H1 (cell line): ENCODE data around the gene ZNF200. TPM values are rescaled to one million over a fixed set of nuclear protein-coding genes. Genes with fewer than 3 reads are reported as not detected.

Experiments used
- ASH2L ChIP-seq: fragments of 200-600, 300-600 bp; sonication (generic); IDR thresholded peaks from one replicate; pipeline ENCODE4 v1.7.1; 2017; ENCODE audit warnings: low read length
- JUND ChIP-seq: IDR thresholded peaks from 2 replicates; pipeline ENCODE4 v1.6.1; 2011; ENCODE audit warnings: mild to moderate bottlenecking, improper control_type of control experiment, low read length
- KDM5A ChIP-seq: fragments of 200-600 bp; IDR thresholded peaks from 2 replicates; pipeline ENCODE4 v1.7.1; 2012; ENCODE audit warnings: mild to moderate bottlenecking, low read length, inconsistent platforms, mixed read lengths
- MAFK ChIP-seq: IDR thresholded peaks from 2 replicates; pipeline ENCODE4 v1.6.1; 2012; ENCODE audit warnings: low read depth, mild to moderate bottlenecking, improper control_type of control experiment, low read length
- POU5F1 ChIP-seq: IDR thresholded peaks from 2 replicates; pipeline ENCODE4 v1.6.1; 2011; ENCODE audit warnings: low read depth, mild to moderate bottlenecking, low read length, moderate library complexity
- RFX5 ChIP-seq: IDR thresholded peaks from 2 replicates; pipeline ENCODE4 v1.6.1; 2011; ENCODE audit warnings: low read depth, low read length, improper control_type of control experiment, borderline replicate concordance
- polyA plus RNA-seq, 7 experiments: library from polyadenylated mRNA; depleted of rRNA in 3 of 7; stranded (reverse) in 5 of 7; unstranded in 2 of 7; fragments of >200 nt in 5 of 7; fragments of 200-250 nt in 2 of 7; gene quantifications; 1 replicate in 5 of 7; 2 replicates in 1 of 7; 4 replicates in 1 of 7; pipeline versions ENCODE4 v1.2.1 to v1.2.3, GENCODE V29; 2011 to 2013; ENCODE audit warnings: missing spikeins in 2 of 7, mixed read lengths in 2 of 7
- total RNA-seq: library from RNA; stranded (reverse); fragmentation: NEBNext Ultra II Directional; extraction: Animal tissue kit (Norgen Biotek cat#: 25700); gene quantifications from 2 replicates; pipeline ENCODE4 v1.2.1, GENCODE V29; 2021
- TF ChIP-seq, protein P1 (sequence below): fragments of 300-600 bp; sonication (generic); IDR thresholded peaks from 2 replicates; pipeline ENCODE4 v1.7.1; 2012; ENCODE audit warnings: low read length, moderate library complexity, mild to moderate bottlenecking, inconsistent platforms; ENCODE audit not compliant: insufficient replicate concordance
- TF ChIP-seq, protein P2 (sequence below): IDR thresholded peaks from 2 replicates; pipeline ENCODE4 v1.6.1; 2012; ENCODE audit warnings: inconsistent platforms

The ZNF200 gene
- total and polyA plus RNA-seq, 2 of the 8 experiments (the other 6 are each of a cell fraction or from before 2014, with no cell fraction given): 2.7 to 9.9 TPM

DNA sequence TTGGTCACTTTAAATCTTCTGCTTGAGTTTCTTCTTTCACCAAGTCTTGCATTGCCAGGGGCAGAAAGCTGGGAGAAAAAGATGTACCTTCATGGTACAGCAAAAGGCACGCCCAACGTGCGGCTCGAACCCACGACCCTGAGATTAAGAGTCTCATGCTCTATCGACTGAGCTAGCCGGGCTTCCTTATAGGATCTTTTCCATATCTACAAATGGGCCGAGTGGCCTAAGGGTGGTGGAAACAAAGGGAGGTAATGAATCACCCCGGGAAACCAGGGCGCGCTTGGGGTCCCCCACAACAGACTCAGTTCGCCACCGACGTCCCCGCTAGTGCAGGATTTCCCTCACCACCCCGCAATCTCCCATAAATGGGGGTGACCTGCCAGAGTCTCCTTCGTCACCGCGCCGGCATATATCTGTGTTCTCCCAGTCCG, 54.5 kb downstream of the ZNF200 start (continued):
- TF ChIP-seq, protein P1, sequence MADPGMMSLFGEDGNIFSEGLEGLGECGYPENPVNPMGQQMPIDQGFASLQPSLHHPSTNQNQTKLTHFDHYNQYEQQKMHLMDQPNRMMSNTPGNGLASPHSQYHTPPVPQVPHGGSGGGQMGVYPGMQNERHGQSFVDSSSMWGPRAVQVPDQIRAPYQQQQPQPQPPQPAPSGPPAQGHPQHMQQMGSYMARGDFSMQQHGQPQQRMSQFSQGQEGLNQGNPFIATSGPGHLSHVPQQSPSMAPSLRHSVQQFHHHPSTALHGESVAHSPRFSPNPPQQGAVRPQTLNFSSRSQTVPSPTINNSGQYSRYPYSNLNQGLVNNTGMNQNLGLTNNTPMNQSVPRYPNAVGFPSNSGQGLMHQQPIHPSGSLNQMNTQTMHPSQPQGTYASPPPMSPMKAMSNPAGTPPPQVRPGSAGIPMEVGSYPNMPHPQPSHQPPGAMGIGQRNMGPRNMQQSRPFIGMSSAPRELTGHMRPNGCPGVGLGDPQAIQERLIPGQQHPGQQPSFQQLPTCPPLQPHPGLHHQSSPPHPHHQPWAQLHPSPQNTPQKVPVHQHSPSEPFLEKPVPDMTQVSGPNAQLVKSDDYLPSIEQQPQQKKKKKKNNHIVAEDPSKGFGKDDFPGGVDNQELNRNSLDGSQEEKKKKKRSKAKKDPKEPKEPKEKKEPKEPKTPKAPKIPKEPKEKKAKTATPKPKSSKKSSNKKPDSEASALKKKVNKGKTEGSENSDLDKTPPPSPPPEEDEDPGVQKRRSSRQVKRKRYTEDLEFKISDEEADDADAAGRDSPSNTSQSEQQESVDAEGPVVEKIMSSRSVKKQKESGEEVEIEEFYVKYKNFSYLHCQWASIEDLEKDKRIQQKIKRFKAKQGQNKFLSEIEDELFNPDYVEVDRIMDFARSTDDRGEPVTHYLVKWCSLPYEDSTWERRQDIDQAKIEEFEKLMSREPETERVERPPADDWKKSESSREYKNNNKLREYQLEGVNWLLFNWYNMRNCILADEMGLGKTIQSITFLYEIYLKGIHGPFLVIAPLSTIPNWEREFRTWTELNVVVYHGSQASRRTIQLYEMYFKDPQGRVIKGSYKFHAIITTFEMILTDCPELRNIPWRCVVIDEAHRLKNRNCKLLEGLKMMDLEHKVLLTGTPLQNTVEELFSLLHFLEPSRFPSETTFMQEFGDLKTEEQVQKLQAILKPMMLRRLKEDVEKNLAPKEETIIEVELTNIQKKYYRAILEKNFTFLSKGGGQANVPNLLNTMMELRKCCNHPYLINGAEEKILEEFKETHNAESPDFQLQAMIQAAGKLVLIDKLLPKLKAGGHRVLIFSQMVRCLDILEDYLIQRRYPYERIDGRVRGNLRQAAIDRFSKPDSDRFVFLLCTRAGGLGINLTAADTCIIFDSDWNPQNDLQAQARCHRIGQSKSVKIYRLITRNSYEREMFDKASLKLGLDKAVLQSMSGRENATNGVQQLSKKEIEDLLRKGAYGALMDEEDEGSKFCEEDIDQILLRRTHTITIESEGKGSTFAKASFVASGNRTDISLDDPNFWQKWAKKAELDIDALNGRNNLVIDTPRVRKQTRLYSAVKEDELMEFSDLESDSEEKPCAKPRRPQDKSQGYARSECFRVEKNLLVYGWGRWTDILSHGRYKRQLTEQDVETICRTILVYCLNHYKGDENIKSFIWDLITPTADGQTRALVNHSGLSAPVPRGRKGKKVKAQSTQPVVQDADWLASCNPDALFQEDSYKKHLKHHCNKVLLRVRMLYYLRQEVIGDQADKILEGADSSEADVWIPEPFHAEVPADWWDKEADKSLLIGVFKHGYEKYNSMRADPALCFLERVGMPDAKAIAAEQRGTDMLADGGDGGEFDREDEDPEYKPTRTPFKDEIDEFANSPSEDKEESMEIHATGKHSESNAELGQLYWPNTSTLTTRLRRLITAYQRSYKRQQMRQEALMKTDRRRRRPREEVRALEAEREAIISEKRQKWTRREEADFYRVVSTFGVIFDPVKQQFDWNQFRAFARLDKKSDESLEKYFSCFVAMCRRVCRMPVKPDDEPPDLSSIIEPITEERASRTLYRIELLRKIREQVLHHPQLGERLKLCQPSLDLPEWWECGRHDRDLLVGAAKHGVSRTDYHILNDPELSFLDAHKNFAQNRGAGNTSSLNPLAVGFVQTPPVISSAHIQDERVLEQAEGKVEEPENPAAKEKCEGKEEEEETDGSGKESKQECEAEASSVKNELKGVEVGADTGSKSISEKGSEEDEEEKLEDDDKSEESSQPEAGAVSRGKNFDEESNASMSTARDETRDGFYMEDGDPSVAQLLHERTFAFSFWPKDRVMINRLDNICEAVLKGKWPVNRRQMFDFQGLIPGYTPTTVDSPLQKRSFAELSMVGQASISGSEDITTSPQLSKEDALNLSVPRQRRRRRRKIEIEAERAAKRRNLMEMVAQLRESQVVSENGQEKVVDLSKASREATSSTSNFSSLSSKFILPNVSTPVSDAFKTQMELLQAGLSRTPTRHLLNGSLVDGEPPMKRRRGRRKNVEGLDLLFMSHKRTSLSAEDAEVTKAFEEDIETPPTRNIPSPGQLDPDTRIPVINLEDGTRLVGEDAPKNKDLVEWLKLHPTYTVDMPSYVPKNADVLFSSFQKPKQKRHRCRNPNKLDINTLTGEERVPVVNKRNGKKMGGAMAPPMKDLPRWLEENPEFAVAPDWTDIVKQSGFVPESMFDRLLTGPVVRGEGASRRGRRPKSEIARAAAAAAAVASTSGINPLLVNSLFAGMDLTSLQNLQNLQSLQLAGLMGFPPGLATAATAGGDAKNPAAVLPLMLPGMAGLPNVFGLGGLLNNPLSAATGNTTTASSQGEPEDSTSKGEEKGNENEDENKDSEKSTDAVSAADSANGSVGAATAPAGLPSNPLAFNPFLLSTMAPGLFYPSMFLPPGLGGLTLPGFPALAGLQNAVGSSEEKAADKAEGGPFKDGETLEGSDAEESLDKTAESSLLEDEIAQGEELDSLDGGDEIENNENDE: no peak
- peak; percentile 81; the same call in 1 of the 2 replicates for TF ChIP-seq MAFK
- no peak for TF ChIP-seq RFX5
- 0 out of 2 replicates have a peak, but pooled peaks have one; percentile 24 for TF ChIP-seq POU5F1
- TF ChIP-seq, protein P2, sequence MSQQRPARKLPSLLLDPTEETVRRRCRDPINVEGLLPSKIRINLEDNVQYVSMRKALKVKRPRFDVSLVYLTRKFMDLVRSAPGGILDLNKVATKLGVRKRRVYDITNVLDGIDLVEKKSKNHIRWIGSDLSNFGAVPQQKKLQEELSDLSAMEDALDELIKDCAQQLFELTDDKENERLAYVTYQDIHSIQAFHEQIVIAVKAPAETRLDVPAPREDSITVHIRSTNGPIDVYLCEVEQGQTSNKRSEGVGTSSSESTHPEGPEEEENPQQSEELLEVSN: no peak
- no peak for TF ChIP-seq KDM5A
- no peak for TF ChIP-seq JUND
- peak; percentile 73 for TF ChIP-seq ASH2L
- TF ChIP-seq, all 59 proteins: peak for 7
